IPS-18a (cell line): ENCODE data around the gene RAB11FIP4.

Experiments used
- H3K27ac ChIP-seq: one replicate; pipeline ENCODE4 v1.5.1; 2013; ENCODE audit warnings: low read length
- H3K27me3 ChIP-seq: one replicate; pipeline ENCODE4 v1.6.1; 2013; ENCODE audit warnings: mild to moderate bottlenecking, low read length; ENCODE audit not compliant: control insufficient read depth, insufficient read depth
- H3K36me3 ChIP-seq: one replicate; pipeline ENCODE4 v1.6.1; 2013; ENCODE audit warnings: low read depth, low read length; ENCODE audit not compliant: control insufficient read depth
- H3K4me1 ChIP-seq: one replicate; pipeline ENCODE4 v1.6.1; 2013; ENCODE audit warnings: low read depth, low read length; ENCODE audit not compliant: control insufficient read depth
- H3K4me3 ChIP-seq: one replicate; pipeline ENCODE4 v1.5.1; 2013; ENCODE audit warnings: low read length
- H3K9ac ChIP-seq: one replicate; pipeline ENCODE4 v1.6.1; 2013; ENCODE audit warnings: mild to moderate bottlenecking, low read length, moderate library complexity
- H3K9me3 ChIP-seq: one replicate; pipeline ENCODE4 v1.6.1; 2013; ENCODE audit warnings: low read depth, low read length; ENCODE audit not compliant: control insufficient read depth

Gene RAB11FIP4

DNA sequence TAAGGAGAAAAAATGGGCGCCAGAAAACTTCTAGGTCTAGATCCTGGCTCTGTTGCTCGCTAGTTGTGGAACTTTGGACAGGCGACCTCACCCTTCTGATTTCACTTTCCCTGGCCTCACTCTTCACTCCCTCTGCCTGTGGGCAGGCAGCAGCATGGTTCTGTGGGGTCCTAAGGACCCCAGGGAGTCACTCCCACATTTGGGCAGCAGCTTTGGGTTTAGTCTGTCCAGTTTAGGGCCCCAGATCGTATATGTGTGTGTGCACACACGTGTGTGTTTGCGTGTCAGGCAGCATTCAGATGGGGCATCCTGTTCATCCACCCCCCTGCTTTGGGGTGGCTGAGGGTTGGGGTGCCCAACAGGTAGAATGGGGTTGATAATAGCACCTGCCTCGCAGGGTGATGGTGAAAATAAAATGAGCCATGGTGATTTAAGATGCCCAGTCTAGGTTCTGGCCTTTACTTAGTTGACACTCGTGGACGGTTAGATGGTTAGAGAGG is 102.2 kb downstream of the RAB11FIP4 start:
- H3K4me3 ChIP-seq, result no peak overlapping the region
- H3K27ac ChIP-seq, result no peak overlapping the region
- peaks cover 27% of the 10 kb centered on the region for H3K4me1 ChIP-seq
- no peak overlapping the region for H3K9ac ChIP-seq
- no peaks in the 10 kb centered on the region for H3K9me3 ChIP-seq
- H3K27me3 ChIP-seq, result peaks cover 10% of the 10 kb centered on the region
- H3K36me3 ChIP-seq, result no peaks in the 10 kb centered on the region

GRCh38 chr17:31494259-31495021 is 103.0 kb downstream of the RAB11FIP4 start:
- Histone ChIP-seq H3K27me3 (peaks cover 2% of the 10 kb centered on the region), H3K36me3 (no peaks in the 10 kb centered on the region), H3K9ac (no peak overlapping the region), H3K4me1 (peaks cover 27% of the 10 kb centered on the region), H3K27ac (no peak overlapping the region), H3K9me3 (no peaks in the 10 kb centered on the region), H3K4me3 (no peak overlapping the region)

- no peaks in the 10 kb centered on the region for H3K36me3 ChIP-seq
- H3K4me3 ChIP-seq, result no peak overlapping the region
- H3K4me1 ChIP-seq, result peaks cover 28% of the 10 kb centered on the region
- no peak overlapping the region for H3K27ac ChIP-seq
- H3K9me3 ChIP-seq, result no peaks in the 10 kb centered on the region
- H3K27me3 ChIP-seq, result no peaks in the 10 kb centered on the region
- no peak overlapping the region for H3K9ac ChIP-seq
Observed at GRCh38 chr17:31495022-31495885, 103.8 kb downstream of the RAB11FIP4 start.

- Histone ChIP-seq H3K36me3 (no peaks in the 10 kb centered on the region), H3K9me3 (no peaks in the 10 kb centered on the region), H3K27ac (no peak overlapping the region), H3K4me3 (no peak overlapping the region), H3K9ac (no peak overlapping the region), H3K27me3 (no peaks in the 10 kb centered on the region), H3K4me1 (peaks cover 25% of the 10 kb centered on the region)
Observed at GRCh38 chr17:31496097-31496496, 104.6 kb downstream of the RAB11FIP4 start.

DNA sequence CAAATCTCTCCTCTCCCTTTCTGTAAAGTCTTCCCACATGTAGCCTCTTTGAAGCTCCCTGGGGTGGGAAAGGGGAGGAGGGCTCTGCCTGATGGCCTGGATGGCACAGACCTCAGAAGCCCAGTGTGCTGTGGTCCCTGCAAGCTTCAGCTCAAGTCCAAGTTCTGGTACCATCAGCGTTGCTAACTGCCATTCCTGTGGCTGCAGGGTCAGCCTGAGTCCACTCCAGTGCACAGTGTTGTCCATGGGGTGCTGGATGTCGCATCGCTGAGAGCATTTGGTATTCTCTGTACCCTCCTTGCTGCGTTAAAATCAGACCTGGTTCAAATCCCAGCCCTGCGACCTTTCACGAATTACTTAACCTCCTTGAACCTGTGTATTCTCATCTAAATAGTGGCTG is 105.1 kb downstream of the RAB11FIP4 start:
- no peak overlapping the region for H3K27ac ChIP-seq
- H3K4me1 ChIP-seq, result peaks cover 25% of the 10 kb centered on the region
- H3K36me3 ChIP-seq, result no peaks in the 10 kb centered on the region
- no peaks in the 10 kb centered on the region for H3K27me3 ChIP-seq
- no peak overlapping the region for H3K9ac ChIP-seq
- no peak overlapping the region for H3K4me3 ChIP-seq
- H3K9me3 ChIP-seq, result no peaks in the 10 kb centered on the region

GRCh38 chr17:31497431-31497830 is 106.0 kb downstream of the RAB11FIP4 start:
- no peak overlapping the region for H3K9ac ChIP-seq
- no peaks in the 10 kb centered on the region for H3K36me3 ChIP-seq
- H3K27ac ChIP-seq, result no peak overlapping the region
- H3K4me1 ChIP-seq, result peaks cover 25% of the 10 kb centered on the region
- no peak overlapping the region for H3K4me3 ChIP-seq
- no peaks in the 10 kb centered on the region for H3K27me3 ChIP-seq
- no peaks in the 10 kb centered on the region for H3K9me3 ChIP-seq

GRCh38 chr17:31497994-31498826 is 106.7 kb downstream of the RAB11FIP4 start:
- no peak overlapping the region for H3K27ac ChIP-seq
- H3K9ac ChIP-seq, result no peak overlapping the region
- H3K36me3 ChIP-seq, result no peaks in the 10 kb centered on the region
- peaks cover 25% of the 10 kb centered on the region for H3K4me1 ChIP-seq
- H3K9me3 ChIP-seq, result no peaks in the 10 kb centered on the region
- H3K27me3 ChIP-seq, result no peaks in the 10 kb centered on the region
- no peak overlapping the region for H3K4me3 ChIP-seq

- Histone ChIP-seq H3K4me3 (no peak overlapping the region), H3K9me3 (no peaks in the 10 kb centered on the region), H3K27me3 (no peaks in the 10 kb centered on the region), H3K9ac (no peak overlapping the region), H3K36me3 (no peaks in the 10 kb centered on the region), H3K4me1 (peaks cover 25% of the 10 kb centered on the region), H3K27ac (no peak overlapping the region)
Observed at GRCh38 chr17:31499771-31500554, 108.5 kb downstream of the RAB11FIP4 start.

GRCh38 chr17:31506517-31506916 is 115.0 kb downstream of the RAB11FIP4 start:
- no peaks in the 10 kb centered on the region for H3K27me3 ChIP-seq
- H3K36me3 ChIP-seq, result no peaks in the 10 kb centered on the region
- no peak overlapping the region for H3K9ac ChIP-seq
- H3K4me3 ChIP-seq, result no peak overlapping the region
- no peaks in the 10 kb centered on the region for H3K9me3 ChIP-seq
- H3K4me1 ChIP-seq, result peaks cover 4% of the 10 kb centered on the region
- H3K27ac ChIP-seq, result no peak overlapping the region

DNA sequence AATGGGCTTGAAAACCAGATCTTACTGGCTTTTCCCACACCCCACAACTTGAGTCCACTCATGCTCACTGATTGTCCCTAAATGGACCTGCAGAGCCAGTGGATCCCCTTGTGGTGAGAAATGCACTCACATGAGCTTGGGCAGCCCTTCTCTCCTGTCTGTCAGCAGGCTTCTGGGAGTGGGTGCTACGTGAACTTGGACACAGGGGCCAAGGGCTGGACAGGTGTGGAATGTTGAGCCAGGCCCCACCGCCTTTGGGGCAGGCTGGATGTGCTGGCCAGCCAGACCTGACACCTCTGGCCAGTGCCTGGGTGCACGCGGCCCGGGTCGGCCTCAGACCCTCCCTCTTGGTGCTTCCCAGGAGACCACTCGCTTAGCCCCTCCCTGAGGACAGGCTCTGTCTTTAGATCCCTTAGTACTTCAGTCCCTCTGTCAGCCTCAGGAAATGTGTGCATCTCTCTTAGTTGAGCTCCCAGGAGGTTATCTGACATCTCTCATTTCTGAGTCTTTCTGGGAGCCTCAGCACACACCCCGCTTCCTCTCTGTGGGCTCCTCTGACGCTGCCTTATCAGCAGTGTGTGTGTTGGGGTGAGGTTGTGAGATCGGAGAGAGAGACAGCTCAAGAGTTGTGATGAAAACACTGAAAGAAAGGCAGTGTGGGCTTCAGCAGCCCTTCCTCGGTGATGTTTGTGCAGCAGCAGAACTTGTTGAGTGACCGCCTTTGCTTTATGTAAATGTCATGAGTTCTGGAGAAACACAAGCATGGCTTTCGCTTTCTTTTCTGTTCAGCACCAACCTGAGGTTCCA is 117.0 kb downstream of the RAB11FIP4 start:
- no peaks in the 10 kb centered on the region for H3K9me3 ChIP-seq
- H3K9ac ChIP-seq, result no peak overlapping the region
- no peak overlapping the region for H3K4me3 ChIP-seq
- no peak overlapping the region for H3K27ac ChIP-seq
- H3K4me1 ChIP-seq, result peaks cover 4% of the 10 kb centered on the region
- H3K36me3 ChIP-seq, result no peaks in the 10 kb centered on the region
- no peaks in the 10 kb centered on the region for H3K27me3 ChIP-seq
